ENCODE measurements around the gene RNF224. TPM values are rescaled to one million over a fixed set of nuclear protein-coding genes. Genes with fewer than 3 reads are reported as not detected.

The RNF224 gene
- total and polyA plus RNA-seq, 10 of the 15 experiments (the other 5 are each of a cell fraction or from before 2014, with no cell fraction given): not detected

DNA sequence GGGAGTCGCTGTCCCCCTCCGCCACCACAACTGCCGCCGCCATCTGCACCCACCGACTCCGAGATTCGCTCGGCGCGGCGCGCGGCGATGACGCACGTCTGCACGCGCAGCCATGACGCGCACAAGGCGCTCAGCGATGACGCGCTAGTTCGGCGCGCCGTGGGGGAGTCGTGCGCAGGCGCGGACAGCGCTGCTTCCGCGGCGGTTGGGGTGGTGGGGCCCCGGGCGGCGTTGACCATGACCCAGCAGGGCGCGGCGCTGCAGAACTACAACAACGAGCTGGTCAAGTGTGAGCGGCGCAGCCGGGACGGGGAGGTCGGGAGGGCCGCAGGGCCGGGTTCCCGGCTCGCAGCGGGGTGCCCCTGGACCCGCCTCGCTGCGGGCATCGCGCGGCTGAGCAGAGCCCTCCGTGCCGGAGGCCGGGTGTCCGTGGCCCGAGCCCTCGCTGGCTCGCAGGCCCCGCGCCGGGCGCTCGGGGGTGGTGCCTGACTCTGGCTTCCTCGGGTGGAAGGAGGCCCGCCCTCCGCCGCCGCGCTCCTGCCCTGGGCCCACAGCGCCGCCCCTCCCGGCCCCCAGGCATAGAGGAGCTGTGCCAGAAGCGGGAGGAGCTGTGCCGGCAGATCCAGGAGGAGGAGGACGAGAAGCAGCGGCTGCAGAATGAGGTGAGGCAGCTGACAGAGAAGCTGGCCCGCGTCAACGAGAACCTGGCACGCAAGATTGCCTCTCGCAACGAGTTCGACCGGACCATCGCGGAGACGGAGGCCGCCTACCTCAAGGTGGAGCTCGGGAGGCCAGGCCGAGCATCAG lies 38.6 kb upstream of the RNF224 start, which contains the start of the genes ANAPC2 and SSNA1 (continued):
- peak; percentile 57; the same call in 1 of the 2 replicates for TF ChIP-seq FOXK2 (IDR thresholded peaks at IDR 0.05)
- TF ChIP-seq, protein P1, sequence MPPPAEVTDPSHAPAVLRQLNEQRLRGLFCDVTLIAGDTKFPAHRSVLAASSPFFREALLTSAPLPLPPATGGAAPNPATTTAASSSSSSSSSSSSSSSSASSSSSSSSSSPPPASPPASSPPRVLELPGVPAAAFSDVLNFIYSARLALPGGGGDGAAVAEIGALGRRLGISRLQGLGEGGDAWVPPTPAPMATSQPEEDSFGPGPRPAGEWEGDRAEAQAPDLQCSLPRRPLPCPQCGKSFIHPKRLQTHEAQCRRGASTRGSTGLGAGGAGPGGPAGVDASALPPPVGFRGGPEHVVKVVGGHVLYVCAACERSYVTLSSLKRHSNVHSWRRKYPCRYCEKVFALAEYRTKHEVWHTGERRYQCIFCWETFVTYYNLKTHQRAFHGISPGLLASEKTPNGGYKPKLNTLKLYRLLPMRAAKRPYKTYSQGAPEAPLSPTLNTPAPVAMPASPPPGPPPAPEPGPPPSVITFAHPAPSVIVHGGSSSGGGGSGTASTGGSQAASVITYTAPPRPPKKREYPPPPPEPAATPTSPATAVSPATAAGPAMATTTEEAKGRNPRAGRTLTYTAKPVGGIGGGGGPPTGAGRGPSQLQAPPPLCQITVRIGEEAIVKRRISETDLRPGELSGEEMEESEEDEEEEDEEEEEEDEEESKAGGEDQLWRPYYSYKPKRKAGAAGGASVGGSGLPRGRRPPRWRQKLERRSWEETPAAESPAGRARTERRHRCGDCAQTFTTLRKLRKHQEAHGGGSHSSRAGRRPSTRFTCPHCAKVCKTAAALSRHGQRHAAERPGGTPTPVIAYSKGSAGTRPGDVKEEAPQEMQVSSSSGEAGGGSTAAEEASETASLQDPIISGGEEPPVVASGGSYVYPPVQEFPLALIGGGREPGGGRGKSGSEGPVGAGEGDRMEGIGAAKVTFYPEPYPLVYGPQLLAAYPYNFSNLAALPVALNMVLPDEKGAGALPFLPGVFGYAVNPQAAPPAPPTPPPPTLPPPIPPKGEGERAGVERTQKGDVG (CRISPR knock-in tag; IDR thresholded peaks at IDR 0.05): no peak
- TF ChIP-seq POU2F2 (IDR thresholded peaks at IDR 0.05; ENCODE audit: borderline replicate concordance, low read depth, low read length): peak; percentile 70
- TF ChIP-seq NRF1 (conservative IDR thresholded peaks at IDR 0.05; ENCODE audit: low read depth, low read length): peak; percentile 84
- peak; percentile 60; the same call in 1 of the 2 replicates for TF ChIP-seq PAX5 (IDR thresholded peaks at IDR 0.05; ENCODE audit: borderline replicate concordance, low read depth, low read length)
- no peak for TF ChIP-seq CBX3 (IDR thresholded peaks at IDR 0.05; ENCODE audit: borderline replicate concordance, low read depth)
- peak; percentile 87 for TF ChIP-seq RELA (IDR thresholded peaks at IDR 0.05; ENCODE audit: borderline replicate concordance, partially characterized antibody)
- peak; percentile 96 for TF ChIP-seq SIN3A (IDR thresholded peaks at IDR 0.05; ENCODE audit: low read depth, low read length)
- peak; percentile 100 for TF ChIP-seq CREB1 (IDR thresholded peaks at IDR 0.05; ENCODE audit: low read depth)
- TF ChIP-seq HCFC1 (IDR thresholded peaks at IDR 0.05; ENCODE audit: low read length): peak; percentile 93
- TF ChIP-seq ZNF384 (IDR thresholded peaks at IDR 0.05; ENCODE audit: borderline replicate concordance, low read depth, low read length): 0 out of 2 replicates have a peak, but pooled peaks have one; percentile 26
- TF ChIP-seq ZNF274 (IDR thresholded peaks at IDR 0.05; ENCODE audit: insufficient read depth, insufficient read length): no peak
- no peak for TF ChIP-seq CHD4 (IDR thresholded peaks at IDR 0.05)
- TF ChIP-seq POLR2A (IDR thresholded peaks at IDR 0.05; ENCODE audit: low read depth, low read length): peak; percentile 95
- no peak for TF ChIP-seq ETV6 (conservative IDR thresholded peaks at IDR 0.05 in 1 of 2, IDR thresholded peaks at IDR 0.05 in 1 of 2; ENCODE audit: borderline replicate concordance in 1 of 2, low read depth in 1 of 2)
- TF ChIP-seq, protein P2, sequence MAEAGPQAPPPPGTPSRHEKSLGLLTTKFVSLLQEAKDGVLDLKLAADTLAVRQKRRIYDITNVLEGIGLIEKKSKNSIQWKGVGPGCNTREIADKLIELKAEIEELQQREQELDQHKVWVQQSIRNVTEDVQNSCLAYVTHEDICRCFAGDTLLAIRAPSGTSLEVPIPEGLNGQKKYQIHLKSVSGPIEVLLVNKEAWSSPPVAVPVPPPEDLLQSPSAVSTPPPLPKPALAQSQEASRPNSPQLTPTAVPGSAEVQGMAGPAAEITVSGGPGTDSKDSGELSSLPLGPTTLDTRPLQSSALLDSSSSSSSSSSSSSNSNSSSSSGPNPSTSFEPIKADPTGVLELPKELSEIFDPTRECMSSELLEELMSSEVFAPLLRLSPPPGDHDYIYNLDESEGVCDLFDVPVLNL (IDR thresholded peaks at IDR 0.05; ENCODE audit: low read depth, low read length): no peak
- TF ChIP-seq PAX8 (IDR thresholded peaks at IDR 0.05): no peak
- TF ChIP-seq CEBPB (IDR thresholded peaks at IDR 0.05; ENCODE audit: borderline replicate concordance in 1 of 2, low read depth in 2 of 2, low read length in 2 of 2): no peak
- peak; percentile 83; the same call in 1 of the 2 replicates for TF ChIP-seq ESRRA (IDR thresholded peaks at IDR 0.05; ENCODE audit: low read length)
- no peak for TF ChIP-seq JUNB (IDR thresholded peaks at IDR 0.05)
- peak; percentile 83 for TF ChIP-seq KLF5 (IDR thresholded peaks at IDR 0.05; ENCODE audit: partially characterized antibody)
- TF ChIP-seq NR2C1 (IDR thresholded peaks at IDR 0.05): peak; percentile 66
- TF ChIP-seq, protein P3, sequence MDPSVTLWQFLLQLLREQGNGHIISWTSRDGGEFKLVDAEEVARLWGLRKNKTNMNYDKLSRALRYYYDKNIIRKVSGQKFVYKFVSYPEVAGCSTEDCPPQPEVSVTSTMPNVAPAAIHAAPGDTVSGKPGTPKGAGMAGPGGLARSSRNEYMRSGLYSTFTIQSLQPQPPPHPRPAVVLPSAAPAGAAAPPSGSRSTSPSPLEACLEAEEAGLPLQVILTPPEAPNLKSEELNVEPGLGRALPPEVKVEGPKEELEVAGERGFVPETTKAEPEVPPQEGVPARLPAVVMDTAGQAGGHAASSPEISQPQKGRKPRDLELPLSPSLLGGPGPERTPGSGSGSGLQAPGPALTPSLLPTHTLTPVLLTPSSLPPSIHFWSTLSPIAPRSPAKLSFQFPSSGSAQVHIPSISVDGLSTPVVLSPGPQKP (IDR thresholded peaks at IDR 0.05; ENCODE audit: low read depth, low read length): peak; percentile 81
- peak; percentile 40 for TF ChIP-seq SMC3 (IDR thresholded peaks at IDR 0.05; ENCODE audit: borderline replicate concordance, low read length)
- TF ChIP-seq, protein P4, sequence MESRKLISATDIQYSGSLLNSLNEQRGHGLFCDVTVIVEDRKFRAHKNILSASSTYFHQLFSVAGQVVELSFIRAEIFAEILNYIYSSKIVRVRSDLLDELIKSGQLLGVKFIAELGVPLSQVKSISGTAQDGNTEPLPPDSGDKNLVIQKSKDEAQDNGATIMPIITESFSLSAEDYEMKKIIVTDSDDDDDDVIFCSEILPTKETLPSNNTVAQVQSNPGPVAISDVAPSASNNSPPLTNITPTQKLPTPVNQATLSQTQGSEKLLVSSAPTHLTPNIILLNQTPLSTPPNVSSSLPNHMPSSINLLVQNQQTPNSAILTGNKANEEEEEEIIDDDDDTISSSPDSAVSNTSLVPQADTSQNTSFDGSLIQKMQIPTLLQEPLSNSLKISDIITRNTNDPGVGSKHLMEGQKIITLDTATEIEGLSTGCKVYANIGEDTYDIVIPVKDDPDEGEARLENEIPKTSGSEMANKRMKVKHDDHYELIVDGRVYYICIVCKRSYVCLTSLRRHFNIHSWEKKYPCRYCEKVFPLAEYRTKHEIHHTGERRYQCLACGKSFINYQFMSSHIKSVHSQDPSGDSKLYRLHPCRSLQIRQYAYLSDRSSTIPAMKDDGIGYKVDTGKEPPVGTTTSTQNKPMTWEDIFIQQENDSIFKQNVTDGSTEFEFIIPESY (IDR thresholded peaks at IDR 0.05): no peak

Data from GM12878 (cell line).